GM21390 (cell line): ENCODE results near the gene SORT1.
"Not testable (repeated sequence)": the region's sequence is repeated elsewhere in the genome, so short reads cannot be mapped to it uniquely, and the experiment has no call there.

Experiments used
- ATAC-seq: cut with Tn5 transposase; IDR thresholded peaks from one replicate; pipeline ENCODE4 v1.9.1; 2021; ENCODE audit not compliant: unreplicated experiment

The SORT1 gene

DNA sequence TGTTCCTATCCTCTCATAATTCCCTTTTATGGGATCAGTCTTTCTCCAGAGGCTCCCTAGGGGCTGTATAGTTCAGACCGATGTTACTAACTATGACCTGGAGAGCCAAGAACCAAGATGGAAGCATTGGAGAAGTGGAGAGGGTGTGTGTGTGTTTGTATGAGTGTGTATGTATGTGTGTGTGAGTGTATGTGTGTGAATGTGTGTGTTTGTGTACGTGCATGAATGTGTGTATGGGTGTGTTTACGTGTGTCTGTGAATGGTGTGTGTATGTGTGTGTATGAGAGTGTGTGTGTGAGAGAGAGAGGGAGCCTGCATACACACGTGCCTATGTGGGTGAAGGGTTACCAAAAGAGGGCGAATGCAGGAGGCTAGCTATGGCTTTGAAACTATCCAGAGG lies 95.8 kb downstream of the SORT1 start:
- no peak for ATAC-seq

DNA sequence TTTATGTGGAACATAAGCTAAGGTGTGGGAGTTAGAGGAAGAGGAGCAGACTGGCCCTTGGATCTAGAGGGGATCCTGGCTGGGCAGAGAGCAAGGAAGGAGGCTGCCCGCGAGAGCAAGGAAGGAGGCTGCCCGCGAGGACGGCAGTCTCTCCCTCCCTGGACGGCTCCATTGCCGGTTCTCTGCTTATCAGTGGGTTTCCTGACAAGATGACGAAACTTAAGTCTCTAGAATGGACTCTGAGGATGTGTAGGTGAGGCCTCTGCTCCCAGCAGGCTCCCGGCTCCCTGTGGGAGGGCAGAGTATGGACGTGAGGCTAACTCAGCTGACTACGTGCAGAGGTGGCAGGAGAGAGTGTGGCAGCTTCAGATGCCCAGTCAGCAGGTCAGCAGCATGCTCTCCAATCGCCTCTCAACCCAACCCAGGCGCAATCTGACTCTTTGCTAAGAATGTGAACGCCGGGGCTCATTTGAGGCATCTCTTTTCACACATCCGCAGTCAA lies 97.0 kb downstream of the SORT1 start:
- no peak for ATAC-seq

DNA sequence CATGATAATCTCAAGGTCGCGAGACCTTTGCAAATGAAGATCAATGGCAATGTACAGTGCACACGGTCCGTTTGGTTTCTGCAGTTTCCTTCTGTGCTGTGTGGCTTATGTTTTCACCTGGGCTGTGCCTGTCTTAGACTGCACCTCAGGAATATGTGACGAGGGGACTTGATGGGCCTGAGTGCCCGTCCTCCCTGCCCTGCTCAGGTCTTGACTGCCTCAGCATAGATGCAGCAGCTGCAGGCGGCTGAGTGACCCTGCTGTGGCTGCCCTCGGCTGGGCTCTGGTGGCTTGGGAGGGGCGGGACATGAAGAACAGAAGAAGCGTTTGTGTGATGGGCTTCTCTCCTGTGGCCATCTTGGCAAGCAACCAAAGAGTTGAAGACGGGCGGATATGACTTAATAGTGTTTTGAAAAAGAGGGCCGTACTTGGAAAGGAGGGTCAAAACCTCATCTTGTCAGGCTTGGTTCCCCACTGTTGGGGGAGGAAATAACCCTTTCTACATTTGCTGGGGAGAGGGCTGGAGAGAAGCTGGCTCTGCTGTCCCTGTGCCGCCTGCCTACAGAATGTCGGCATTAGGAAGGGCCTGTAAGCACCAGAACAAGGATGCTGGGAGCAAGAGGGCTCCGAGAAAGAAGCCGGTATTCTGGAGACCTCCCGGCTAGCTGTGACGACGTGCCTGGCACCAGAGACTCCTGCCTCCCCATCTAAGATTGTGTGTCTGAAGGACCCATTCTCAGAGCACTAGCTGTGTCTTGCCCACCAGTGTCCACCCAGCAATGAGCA lies 98.0 kb downstream of the SORT1 start:
- ATAC-seq: no peak

DNA sequence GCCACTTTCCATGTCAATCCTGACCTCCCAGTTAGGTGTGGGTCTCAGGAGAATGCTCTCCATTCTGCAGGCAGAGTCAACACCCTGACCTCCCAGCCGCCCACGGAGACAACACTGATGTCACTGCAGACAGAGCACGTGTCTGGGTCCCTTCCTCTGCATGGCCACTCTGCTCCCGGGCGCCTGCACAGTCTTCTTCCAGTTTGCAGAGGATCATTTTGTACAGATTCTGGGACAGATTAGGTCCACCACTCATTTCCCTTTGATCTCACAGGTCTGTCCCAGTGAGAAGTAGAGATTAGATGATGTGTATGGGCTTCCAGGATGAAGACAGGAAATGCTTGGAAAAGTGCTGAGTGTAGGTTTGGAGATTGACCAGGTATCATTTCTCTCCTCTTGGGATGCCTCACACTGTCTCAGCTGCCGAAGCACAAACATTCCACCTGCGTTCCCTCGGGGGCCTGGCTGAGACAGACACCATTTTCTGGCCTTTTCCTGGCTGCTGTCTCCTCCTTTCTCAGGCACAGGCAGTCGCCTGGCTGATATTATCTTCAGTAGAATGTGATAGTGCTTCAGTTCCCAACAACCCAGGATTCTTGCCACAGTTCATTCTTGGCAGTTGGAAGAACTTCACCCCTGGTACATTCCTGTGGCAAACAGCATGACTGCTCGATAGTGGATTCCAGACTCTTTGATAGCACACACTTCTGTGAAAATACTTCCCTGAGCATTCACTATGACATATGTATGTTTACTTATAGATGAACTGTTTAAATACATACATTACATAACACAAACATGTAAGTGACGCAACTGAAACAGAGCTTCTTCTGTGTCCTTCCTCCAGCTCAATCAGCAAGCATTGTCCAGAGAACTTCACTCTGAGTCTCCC lies 98.8 kb downstream of the SORT1 start:
- no peak for ATAC-seq

DNA sequence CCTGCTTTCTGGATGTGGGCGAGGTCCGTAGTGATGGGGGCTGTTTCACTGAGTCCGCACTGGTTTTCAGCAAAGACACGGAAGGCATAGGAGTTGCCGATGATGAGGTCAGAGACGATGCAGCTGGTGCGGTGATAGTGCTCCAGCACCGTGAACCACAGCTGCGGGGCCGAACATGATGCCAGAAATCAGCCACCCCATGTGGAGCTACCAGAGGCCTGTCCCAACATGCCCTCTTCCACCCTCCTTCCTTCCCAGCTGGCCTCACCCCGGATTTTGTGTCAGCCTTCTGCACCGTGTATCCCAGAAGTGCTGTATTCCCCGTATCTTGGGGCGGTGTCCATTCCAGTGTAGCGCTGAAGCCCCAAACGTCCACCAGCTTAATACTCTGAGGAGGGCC lies 100.9 kb downstream of the SORT1 start:
- ATAC-seq: no peak

DNA sequence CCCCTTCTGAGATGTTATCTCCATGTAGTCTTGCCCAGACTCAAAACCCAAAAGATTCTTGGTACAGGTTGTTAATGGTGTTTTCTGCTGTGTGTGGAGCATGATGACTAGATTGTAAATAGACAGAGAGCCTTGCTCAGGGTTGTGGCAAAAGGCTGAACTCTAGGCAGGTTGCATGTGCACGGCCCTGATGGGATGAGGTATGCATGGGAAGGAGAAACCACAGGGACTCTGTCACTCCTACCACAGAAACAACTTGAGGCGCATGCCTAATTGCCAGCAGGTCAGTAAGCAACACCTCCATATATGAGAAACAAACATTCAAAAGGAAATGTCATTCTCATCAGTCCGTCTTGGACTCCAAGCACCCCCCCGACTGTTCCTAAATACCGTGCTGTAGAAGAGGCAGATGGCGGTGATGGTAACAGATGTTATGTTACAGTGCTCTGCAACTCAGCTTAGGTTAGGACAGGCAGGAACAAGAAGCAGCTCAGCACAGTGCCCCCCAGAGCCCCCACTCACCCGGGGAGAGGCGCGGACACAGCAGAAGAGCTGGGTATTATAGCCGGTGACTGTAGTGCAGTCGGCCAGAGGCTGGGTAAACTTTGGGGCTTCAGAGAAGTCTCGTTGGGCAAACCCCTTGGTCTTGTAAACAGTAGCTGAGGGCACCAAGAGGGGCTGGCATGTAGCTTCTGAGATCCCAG lies 101.9 kb downstream of the SORT1 start:
- no peak for ATAC-seq

DNA sequence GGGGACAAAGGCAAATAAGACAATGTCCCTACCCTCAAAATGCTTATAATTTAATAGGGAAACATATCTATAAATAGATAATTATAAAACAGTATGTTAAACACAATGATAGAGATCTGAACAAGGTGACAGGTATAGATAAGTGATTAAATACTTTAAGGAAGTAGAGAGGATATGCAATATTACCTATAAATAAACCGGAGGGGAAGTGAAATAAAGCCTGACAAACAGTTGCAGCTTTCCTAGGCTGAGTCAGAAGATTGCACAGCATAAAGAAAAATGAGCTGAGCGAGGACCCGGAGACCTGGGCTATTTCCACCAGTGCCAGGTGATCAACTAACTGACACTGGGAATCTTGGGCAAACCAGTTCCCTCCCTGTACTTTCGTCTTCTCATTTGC lies 103.2 kb downstream of the SORT1 start:
- ATAC-seq: no peak

DNA sequence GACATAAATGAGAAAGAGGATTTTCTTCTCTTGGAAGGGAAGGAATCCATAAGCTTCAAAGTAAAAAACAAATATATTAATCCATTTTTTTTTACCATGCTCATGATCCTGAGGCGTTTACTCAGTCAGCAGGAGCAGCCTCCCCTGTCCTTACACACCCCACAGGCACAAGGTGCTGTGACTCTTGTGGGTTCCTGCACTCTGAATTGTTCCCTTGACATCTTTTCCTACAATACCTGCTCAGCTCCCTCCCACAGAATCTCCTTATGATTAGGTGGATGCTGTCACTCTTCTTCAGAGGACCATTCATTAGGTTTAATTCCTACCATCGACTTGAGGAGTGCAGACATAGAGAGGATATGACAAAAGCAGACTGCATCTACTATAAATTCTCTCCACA lies 104.7 kb downstream of the SORT1 start:
- ATAC-seq: no peak

DNA sequence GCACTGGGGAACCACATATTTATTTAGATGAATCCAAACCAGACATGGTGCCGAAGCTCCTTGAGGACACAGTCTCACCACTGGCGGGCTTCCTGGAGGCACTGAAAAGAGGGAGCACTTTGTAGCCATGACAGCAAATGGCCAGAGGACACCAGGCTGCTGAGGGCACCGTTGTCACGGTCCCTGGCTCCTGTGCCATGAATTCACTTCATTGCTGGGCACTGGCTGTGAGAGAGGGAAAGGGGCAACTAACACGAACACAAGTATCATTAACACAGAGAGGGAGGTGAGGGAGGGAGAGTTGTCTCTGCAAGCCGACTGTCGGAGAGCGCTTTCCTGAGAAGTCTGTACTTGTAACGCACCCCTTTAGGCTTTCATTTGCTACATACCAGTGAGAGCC lies 105.4 kb downstream of the SORT1 start:
- ATAC-seq: no peak

DNA sequence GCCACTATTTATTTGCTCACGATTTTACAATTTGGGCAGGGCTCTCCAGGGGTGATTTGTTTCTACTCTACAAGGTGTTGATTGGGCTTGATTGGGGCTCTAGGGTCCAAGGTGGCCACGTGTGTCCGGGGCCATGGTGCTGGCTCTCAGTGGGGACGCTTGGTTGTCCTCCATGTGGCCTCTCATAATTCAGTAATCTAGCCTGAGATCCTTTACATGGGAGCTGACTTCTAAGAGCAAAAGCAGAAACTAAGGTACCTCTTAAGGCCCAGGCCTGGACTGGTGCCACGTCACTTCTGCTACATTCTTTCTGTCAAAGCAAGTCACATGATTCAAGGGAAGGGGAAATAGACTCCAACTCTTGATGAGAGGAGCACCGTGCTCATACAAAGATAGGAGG lies 106.7 kb downstream of the SORT1 start:
- ATAC-seq: no peak

DNA sequence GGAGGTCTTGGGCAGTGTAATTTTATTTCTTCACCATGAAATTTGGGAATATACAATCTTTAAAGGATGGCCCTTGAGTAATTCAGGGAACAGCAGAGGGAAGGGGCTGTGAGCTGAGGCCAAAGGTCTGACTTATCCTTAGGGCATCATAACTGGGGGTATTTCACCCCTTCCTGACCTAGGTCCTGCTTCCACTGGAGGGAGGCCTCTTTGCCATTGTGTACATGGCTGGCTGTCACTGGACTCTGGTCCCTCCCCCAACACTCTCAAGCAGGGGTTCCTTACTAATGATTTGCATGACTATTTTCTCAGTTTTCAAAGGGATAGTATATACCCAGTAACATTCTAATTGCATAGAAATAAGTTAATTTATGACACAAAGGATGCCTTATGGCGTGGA lies 107.6 kb downstream of the SORT1 start:
- ATAC-seq: no peak

DNA sequence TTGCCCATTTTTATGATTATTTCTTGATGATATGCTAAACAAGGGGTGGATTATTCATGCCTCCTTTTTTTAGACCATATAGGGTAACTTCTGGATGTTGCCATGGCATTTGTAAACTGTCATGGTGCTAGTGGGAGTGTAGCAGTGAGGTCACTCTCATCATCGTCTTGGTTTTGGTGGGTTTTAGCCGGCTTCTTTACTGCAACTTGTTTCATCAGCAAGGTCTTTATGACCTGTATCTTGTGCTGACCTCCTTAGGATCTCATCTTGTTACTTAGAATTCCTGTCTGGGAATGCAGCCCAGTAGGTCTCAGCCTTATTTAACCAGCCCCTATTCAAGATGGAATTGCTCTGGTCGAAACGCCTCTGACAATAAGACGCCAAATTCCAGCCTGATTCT lies 111.0 kb downstream of the SORT1 start:
- ATAC-seq: not testable (repeated sequence)

DNA sequence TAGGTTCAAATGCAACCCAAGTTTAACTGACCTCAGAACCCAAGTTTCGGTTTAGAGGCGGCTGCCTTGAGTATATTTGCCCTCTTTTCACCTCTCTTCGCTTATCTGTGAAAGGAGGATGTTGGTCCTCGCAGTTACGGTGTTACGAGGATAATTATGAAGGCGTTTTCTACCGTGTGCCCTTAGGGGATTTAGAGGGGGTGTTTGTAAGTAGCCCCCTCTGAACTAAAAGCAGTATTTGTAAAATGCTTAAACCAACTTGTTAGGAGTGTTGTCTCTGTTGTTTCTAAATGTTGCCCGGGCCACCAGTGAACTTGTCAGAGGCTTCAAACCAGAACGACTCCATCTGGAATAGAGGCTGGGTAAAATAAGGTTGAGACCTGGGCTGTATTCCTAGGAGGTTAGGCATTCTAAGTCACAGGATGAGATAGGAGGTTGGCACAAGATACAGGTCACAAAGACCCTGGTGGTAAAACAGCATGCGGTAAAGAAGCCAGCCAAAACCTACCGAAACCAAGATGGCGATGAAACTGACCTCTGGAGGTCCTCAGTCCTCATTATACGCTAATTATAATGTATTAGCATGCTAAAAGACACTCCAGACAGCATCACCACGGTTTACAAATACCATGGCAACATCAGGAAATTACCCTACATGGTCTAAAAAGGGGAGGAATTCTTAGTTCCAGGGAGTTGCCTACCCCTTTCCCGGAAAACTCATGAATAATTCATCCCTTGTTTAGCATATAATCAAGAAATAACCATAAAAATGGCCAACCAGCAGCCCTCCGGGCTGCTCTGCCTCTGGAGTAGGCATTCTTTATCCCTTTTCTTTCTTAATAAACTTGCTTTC lies 113.7 kb downstream of the SORT1 start:
- no peak for ATAC-seq

DNA sequence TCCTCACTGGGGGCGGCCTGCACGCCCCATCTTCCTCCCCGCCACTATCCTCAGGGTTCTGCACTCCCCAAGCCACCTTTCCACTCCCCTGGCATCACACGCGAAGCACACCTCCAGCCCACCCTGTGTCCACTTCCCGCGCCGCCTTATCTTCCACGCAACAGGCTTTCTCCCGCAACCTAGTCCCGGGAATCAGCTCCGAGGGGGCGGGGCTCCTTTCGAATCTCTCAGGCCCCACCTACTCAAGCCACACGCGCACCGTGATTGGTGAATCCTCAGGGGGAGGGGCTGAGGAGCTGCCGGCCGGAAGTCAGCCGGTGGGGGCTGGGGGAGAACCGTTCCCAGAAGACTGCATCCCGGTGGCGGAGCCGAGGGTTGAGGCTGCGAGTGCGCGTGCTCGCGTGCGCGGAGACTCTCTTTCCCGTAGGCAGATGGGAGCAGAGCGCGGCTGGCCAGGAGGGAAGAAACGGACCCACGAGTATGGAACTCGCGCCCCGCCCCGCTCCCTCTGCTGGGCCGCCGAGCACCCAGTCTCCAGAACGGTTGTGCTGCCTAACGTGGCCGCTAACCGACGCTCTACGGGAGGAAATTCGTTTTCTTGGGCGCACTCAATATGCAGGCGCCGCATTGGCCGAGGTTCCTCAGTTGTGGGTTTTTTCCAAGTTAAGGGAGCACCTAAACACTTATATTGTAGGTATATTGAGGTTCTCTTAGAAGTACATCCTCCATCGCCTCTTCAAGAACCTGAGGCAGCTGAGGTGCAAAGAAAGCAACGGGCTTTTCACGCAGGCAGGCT lies 114.6 kb downstream of the SORT1 start, which contains the start of gene PSRC1:
Gene PSRC1, minus strand, starts transcription at position 194 of the 796 bp plus-strand sequence.
- peak; percentile 92 for ATAC-seq

DNA sequence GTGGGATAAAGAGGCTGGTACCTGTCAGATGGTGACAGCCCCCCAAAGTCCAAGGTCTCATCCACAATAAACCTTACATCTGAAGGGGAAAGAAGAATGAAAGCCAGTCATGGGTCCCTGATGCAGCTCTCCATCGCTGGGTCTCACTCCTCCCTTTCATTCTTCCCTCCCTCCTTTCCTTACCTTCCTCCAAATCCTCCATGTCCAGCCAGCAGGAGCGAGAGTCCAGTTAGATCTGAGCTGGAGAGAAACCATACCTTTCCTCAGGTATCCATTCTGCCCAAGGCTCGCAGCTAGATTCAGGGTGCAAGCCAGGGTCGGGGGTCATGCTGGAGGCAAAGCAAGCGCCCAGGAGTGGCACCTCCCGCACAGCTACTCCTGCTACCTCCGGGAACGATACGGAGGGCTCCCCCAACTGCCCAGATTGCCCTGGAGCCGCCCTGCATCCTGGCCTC lies 115.2 kb downstream of the SORT1 start:
- no peak for ATAC-seq

DNA sequence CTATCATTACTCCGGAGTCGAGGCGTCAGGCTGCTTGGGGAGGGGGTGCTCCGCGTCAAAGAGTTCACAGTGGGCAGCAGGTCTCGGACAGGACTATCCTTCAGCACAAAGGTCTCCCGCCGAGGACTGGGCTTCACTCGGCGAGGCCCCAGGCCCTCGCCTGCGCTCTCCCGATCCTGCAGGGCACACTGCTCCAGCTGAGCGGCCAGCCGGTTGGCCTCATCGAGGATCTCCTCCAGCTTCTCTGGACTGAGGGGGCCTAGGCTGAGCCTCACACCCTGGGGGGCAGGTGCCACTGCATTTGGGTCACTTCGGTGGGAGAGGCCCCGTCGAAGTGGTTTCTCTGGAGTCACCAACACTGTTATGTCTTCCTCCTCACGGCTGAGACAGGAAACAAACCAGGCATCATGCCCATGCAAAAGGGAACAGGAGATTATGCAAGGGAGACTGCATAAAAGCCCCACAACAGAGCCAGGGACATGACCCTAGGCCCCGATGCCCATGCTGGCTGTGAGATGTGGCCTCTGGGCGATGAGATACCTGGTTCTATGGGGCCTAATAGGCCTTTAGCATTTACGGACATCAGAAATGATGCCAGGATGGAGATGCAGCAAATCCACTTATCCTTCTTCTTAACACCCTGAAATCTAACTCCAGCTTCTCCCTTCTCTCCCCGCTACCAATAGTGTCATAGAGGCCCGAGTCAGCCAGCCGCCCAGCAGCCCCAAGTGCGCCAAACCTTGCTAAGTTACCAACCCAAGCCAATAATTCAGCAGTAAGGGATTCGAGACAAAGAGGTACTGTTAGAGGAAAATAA lies 115.8 kb downstream of the SORT1 start:
- ATAC-seq: no peak

DNA sequence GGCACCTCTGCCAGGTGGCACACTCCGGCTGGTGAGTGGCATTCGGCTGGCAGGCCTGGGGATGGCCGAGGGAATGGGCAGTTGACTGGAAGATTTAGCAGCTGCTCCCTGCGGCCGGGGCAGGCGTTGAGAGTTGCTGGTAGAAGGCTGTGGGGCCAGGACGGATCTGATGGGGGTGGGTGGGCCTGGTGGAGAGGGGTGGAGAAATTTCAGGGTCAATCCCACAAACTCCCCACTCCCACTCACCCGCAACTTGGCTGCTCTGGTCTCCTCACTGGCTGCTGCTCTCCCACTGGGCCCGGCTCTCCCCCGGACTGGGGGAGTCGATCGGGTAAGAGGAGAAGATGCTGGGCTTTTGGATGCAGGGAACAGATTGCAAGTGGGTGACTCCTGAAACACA lies 116.9 kb downstream of the SORT1 start:
- no peak for ATAC-seq

DNA sequence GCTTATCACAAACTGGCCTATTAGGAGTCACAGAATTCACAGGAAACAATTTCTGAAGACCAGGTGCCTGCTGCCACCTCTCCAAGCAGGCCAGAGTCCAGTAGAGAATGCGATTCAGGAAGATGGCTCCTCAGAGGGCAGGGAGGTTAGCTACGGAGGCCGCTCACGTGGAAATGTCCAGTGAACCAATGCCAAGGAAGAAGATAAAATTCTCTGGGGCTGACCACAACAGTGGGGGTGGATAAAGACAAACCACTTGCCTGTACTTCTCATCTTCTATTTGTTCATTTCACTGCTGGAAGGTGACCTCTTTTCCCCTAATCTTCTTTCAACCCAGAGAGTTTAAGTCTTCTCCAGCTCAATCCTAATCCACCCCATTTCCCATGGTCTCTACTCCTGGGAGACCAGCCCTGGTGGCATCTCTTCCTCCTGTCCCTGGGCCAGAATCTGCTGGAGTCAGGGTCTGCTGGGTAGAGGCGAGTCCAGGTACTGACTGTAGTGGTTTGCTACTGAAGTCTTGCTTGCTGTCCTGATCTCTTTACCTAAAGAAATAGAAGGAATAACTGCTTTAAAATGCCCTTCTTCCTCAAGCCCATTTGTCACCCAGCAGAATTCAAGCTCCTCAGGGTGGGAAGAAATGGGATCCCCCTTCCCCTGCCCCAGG lies 118.0 kb downstream of the SORT1 start:
- no peak for ATAC-seq
